Panc1 (cell line): ENCODE measurements around the gene SERPINB1.

Experiments used
- SIN3A ChIP-seq: IDR thresholded peaks from 2 replicates; pipeline ENCODE4 v1.6.1; 2012; ENCODE audit warnings: low read depth, mild to moderate bottlenecking, low read length, moderate library complexity, borderline replicate concordance; ENCODE audit not compliant: insufficient read depth
- TF ChIP-seq, protein P1 (sequence below): fragments of 450-650 bp; IDR thresholded peaks from 2 replicates; pipeline ENCODE4 v1.5.1; 2017; ENCODE audit warnings: mild to moderate bottlenecking

DNA sequence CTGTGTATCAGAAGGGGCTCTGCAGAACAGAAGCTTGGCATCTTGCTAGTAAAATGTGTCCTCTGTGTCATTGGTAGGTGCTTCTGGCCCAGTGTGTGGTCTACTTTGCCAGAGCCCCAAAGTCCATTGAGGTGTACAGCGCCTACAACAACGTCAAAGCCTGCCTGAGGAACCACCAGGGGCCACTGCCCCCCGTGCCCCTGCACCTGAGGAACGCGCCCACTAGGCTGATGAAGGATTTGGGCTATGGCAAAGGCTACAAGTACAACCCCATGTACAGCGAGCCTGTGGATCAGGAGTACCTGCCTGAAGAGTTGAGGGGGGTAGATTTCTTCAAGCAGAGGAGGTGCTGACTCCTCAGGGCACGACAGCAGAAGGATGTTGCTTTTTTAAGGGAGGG, 56.7 kb downstream of the SERPINB1 start:
- TF ChIP-seq, protein P1, sequence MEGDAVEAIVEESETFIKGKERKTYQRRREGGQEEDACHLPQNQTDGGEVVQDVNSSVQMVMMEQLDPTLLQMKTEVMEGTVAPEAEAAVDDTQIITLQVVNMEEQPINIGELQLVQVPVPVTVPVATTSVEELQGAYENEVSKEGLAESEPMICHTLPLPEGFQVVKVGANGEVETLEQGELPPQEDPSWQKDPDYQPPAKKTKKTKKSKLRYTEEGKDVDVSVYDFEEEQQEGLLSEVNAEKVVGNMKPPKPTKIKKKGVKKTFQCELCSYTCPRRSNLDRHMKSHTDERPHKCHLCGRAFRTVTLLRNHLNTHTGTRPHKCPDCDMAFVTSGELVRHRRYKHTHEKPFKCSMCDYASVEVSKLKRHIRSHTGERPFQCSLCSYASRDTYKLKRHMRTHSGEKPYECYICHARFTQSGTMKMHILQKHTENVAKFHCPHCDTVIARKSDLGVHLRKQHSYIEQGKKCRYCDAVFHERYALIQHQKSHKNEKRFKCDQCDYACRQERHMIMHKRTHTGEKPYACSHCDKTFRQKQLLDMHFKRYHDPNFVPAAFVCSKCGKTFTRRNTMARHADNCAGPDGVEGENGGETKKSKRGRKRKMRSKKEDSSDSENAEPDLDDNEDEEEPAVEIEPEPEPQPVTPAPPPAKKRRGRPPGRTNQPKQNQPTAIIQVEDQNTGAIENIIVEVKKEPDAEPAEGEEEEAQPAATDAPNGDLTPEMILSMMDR: no peak
- no peak for TF ChIP-seq SIN3A
